Kidney epithelial cell (primary cell): ENCODE data around the gene CRYBB1. TPM values are rescaled to one million over a fixed set of nuclear protein-coding genes. Genes with fewer than 3 reads are reported as not detected.
A peak's percentile ranks its signal among the peaks of the same experiment; 100 is the strongest.

ENCODE experiments used
- DNase-seq: peaks from one replicate; pipeline ENCODE4 v3.0.0-alpha.2; 2010; ENCODE audit warnings: low read depth
- H3K27me3 ChIP-seq: 2 replicates; pipeline ENCODE4 v1.6.0; 2011; ENCODE audit warnings: low read length; ENCODE audit not compliant: control insufficient read depth, insufficient read depth
- H3K36me3 ChIP-seq: 2 replicates; pipeline ENCODE4 v1.5.1; 2011; ENCODE audit warnings: low read length; ENCODE audit not compliant: control insufficient read depth, insufficient read depth
- H3K4me3 ChIP-seq: 2 replicates; pipeline ENCODE4 v1.5.1; 2011; ENCODE audit warnings: low read depth, mild to moderate bottlenecking, control low read depth, low read length
- CTCF ChIP-seq: IDR thresholded peaks from 2 replicates; pipeline ENCODE4 v1.5.1; 2011; ENCODE audit warnings: mild to moderate bottlenecking, moderate library complexity, low read length, control low read depth, inconsistent platforms; ENCODE audit not compliant: insufficient read depth, poor library complexity, severe bottlenecking
- total RNA-seq: library from RNA; depleted of rRNA; stranded (reverse); fragments of >200 nt; gene quantifications from 2 replicates; pipeline ENCODE4 v1.2.3, GENCODE V29; 2015

CRYBB1 gene
- total RNA-seq, 1 donor from 2014 or later: not detected

GRCh38 chr22:26660961-26661578 lies 43.2 kb upstream of the CRYBB1 start:
- no peak for DNase-seq
- Histone ChIP-seq H3K27me3 (peaks cover 19% of the 10 kb centered on the region), H3K36me3 (no peaks in the 10 kb centered on the region), H3K4me3 (no peak overlapping the region)
- no peak for TF ChIP-seq CTCF

GRCh38 chr22:26660356-26660755 lies 42.5 kb upstream of the CRYBB1 start:
- Histone ChIP-seq H3K4me3 (no peak overlapping the region), H3K27me3 (peaks cover 19% of the 10 kb centered on the region), H3K36me3 (no peaks in the 10 kb centered on the region)
- no peak for DNase-seq
- no peak for TF ChIP-seq CTCF

GRCh38 chr22:26658671-26659478 lies 41.0 kb upstream of the CRYBB1 start:
- Histone ChIP-seq H3K4me3 (peak overlapping the region; percentile 17), H3K36me3 (no peaks in the 10 kb centered on the region), H3K27me3 (peaks cover 19% of the 10 kb centered on the region)
- peak; percentile 93 for DNase-seq
- TF ChIP-seq CTCF: no peak

GRCh38 chr22:26658161-26658560 lies 40.3 kb upstream of the CRYBB1 start:
- DNase-seq: no peak
- no peaks in the 10 kb centered on the region for H3K36me3 ChIP-seq
- H3K27me3 ChIP-seq: peaks cover 22% of the 10 kb centered on the region
- peak overlapping the region; percentile 17 for H3K4me3 ChIP-seq
- TF ChIP-seq CTCF: no peak

GRCh38 chr22:26656891-26657851 lies 39.3 kb upstream of the CRYBB1 start, which contains the start of gene MIAT:
TSS of gene MIAT (plus strand) at chr22:26657588.
- peaks cover 28% of the 10 kb centered on the region for H3K27me3 ChIP-seq
- DNase-seq: no peak
- no peaks in the 10 kb centered on the region for H3K36me3 ChIP-seq
- H3K4me3 ChIP-seq: peak within 1 kb of the TSS; percentile 17
- no peak for TF ChIP-seq CTCF
